Measurements from ENCODE around the gene MSTN.
A peak's percentile ranks its signal among the peaks of the same experiment; 100 is the strongest.

The MSTN gene

DNA sequence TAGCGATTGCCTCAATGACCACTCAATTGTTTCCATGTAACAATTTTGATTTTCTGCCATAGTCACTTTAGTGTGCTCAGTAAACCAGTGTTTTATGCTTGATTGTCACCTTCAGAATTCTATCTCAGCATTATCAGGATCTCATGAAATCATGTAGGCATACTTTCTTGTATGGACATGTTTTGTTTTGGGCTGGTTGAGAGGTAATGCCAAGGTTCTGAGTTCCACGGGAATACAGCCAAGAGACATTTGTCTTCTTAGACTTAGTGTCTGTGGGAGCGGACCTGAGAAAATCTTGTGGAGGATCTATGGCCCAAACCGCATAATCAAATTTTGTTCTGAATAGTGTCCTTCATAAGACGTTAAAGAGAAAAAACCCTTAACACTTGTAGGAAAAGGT is 10.2 kb downstream of the MSTN start:
- no CpG with 5 or more reads among the region's 5 CpGs for WGBS, 2 donors (ENCODE audit: extremely low coverage in 2 of 2, insufficient read length in 2 of 2, insufficient replicate concordance in 1 of 2)
- no peak overlapping the region for H3K27ac ChIP-seq (replicated peaks; ENCODE audit: low read length)
- no peak overlapping the region for H2BK12ac ChIP-seq (ENCODE audit: low read length)
- H3K36me3 ChIP-seq (replicated peaks in 1 of 2; ENCODE audit: control insufficient read depth in 2 of 2, insufficient read depth in 2 of 2, low read length in 2 of 2), result no peaks in the 10 kb centered on the region
- no peak overlapping the region for H3K23ac ChIP-seq (ENCODE audit: low read depth, low read length, poor library complexity)
- H3K4me3 ChIP-seq (ENCODE audit: low read length in 2 of 2), result no peak overlapping the region
- H3K4me2 ChIP-seq (ENCODE audit: insufficient read depth, low read length, poor library complexity, severe bottlenecking), result no peak overlapping the region
- no peak overlapping the region for H2BK120ac ChIP-seq (ENCODE audit: low read depth, low read length)
- H3K14ac ChIP-seq (ENCODE audit: low read length), result no peak overlapping the region
- no peak overlapping the region for H4K91ac ChIP-seq (ENCODE audit: low read depth, low read length, poor library complexity)
- no peak overlapping the region for H2BK5ac ChIP-seq (ENCODE audit: low read length)
- H3K4ac ChIP-seq (ENCODE audit: low read length), result no peak overlapping the region
- no peak overlapping the region for H4K8ac ChIP-seq (ENCODE audit: low read depth, low read length)
- no peaks in the 10 kb centered on the region for H3K79me1 ChIP-seq (ENCODE audit: low read depth, low read length)
- no peaks in the 10 kb centered on the region for H3K4me1 ChIP-seq (ENCODE audit: control insufficient read depth in 2 of 2, insufficient read depth in 1 of 2, low read depth in 1 of 2, low read length in 2 of 2)
- no peak overlapping the region for H2AFZ ChIP-seq (ENCODE audit: low read length)
- no peak overlapping the region for H3K18ac ChIP-seq (ENCODE audit: low read length)
- H3K9me3 ChIP-seq (replicated peaks in 1 of 2; ENCODE audit: control insufficient read depth in 2 of 2, insufficient read depth in 1 of 2, low read depth in 1 of 2, low read length in 2 of 2), result no peaks in the 10 kb centered on the region
- H3K9ac ChIP-seq (ENCODE audit: low read depth, low read length, poor library complexity), result no peak overlapping the region
- no peak for DNase-seq (ENCODE audit: low spot score)
- no peaks in the 10 kb centered on the region for H3K27me3 ChIP-seq (ENCODE audit: control insufficient read depth in 3 of 3, insufficient read depth in 3 of 3, low read depth in 1 of 3, low read length in 3 of 3)
- H2BK15ac ChIP-seq (ENCODE audit: low read length), result no peak overlapping the region
- no peak overlapping the region for H2AK5ac ChIP-seq (ENCODE audit: low read depth, low read length)

DNA sequence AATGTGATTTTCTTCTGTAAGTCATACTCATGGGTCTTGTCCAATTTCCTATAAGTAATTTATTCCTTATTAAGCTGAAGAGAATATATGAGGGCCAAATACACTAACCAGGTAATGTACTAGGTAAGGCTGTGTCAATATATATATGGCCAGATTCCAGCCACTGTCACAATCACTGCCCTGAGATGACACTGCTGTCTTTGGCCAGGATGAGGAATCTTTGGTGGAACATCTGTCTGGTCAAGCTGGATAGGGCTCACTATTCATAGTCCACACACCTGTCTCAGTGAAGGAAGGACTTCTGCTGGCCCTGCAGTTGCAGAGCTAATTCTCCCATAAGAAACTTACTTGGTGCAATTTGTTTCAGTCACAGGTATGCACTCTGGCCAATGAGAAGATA is 11.3 kb downstream of the MSTN start:
- no peak overlapping the region for H3K27ac ChIP-seq (replicated peaks; ENCODE audit: low read length)
- H2AK5ac ChIP-seq (ENCODE audit: low read depth, low read length), result no peak overlapping the region
- H3K9me3 ChIP-seq (replicated peaks in 1 of 2; ENCODE audit: control insufficient read depth in 2 of 2, insufficient read depth in 1 of 2, low read depth in 1 of 2, low read length in 2 of 2), result no peaks in the 10 kb centered on the region
- H4K91ac ChIP-seq (ENCODE audit: low read depth, low read length, poor library complexity), result no peak overlapping the region
- no peak overlapping the region for H2BK120ac ChIP-seq (ENCODE audit: low read depth, low read length)
- no peak overlapping the region for H2BK12ac ChIP-seq (ENCODE audit: low read length)
- H2AFZ ChIP-seq (ENCODE audit: low read length), result no peak overlapping the region
- no peak overlapping the region for H3K18ac ChIP-seq (ENCODE audit: low read length)
- H3K36me3 ChIP-seq (replicated peaks in 1 of 2; ENCODE audit: control insufficient read depth in 2 of 2, insufficient read depth in 2 of 2, low read length in 2 of 2), result no peaks in the 10 kb centered on the region
- no peaks in the 10 kb centered on the region for H3K4me1 ChIP-seq (ENCODE audit: control insufficient read depth in 2 of 2, insufficient read depth in 1 of 2, low read depth in 1 of 2, low read length in 2 of 2)
- no peaks in the 10 kb centered on the region for H3K27me3 ChIP-seq (ENCODE audit: control insufficient read depth in 3 of 3, insufficient read depth in 3 of 3, low read depth in 1 of 3, low read length in 3 of 3)
- H3K4ac ChIP-seq (ENCODE audit: low read length), result no peak overlapping the region
- no peak overlapping the region for H3K9ac ChIP-seq (ENCODE audit: low read depth, low read length, poor library complexity)
- H3K4me2 ChIP-seq (ENCODE audit: insufficient read depth, low read length, poor library complexity, severe bottlenecking), result no peak overlapping the region
- no peak overlapping the region for H3K14ac ChIP-seq (ENCODE audit: low read length)
- no peak for DNase-seq (ENCODE audit: low spot score)
- H3K23ac ChIP-seq (ENCODE audit: low read depth, low read length, poor library complexity), result no peak overlapping the region
- no peak overlapping the region for H3K4me3 ChIP-seq (ENCODE audit: low read length in 2 of 2)
- no peak overlapping the region for H4K8ac ChIP-seq (ENCODE audit: low read depth, low read length)
- H3K79me1 ChIP-seq (ENCODE audit: low read depth, low read length), result no peaks in the 10 kb centered on the region
- H2BK15ac ChIP-seq (ENCODE audit: low read length), result no peak overlapping the region
- H2BK5ac ChIP-seq (ENCODE audit: low read length), result no peak overlapping the region

DNA sequence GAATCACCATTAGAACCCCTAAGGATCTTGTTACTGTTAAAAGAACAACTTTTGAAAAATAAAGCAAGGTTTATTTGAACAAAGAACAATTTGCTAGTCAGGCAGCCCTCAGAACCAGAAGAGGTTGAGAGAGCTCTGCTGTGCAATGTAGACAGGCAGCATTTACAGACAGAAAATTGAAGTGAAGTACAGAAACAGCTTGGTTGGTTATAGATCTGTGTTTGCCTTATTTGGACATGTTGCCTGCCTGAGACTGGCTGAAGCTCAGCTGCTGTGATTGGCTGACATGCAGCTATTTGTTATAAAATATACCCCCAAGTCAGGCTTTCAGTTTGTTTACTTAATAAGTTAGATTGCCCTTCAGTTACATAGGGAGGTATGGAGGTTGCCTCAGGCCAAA is 12.5 kb downstream of the MSTN start:
- no peak overlapping the region for H2BK120ac ChIP-seq (ENCODE audit: low read depth, low read length)
- no peaks in the 10 kb centered on the region for H3K4me1 ChIP-seq (ENCODE audit: control insufficient read depth in 2 of 2, insufficient read depth in 1 of 2, low read depth in 1 of 2, low read length in 2 of 2)
- peak overlapping the region; percentile 76 for H2AFZ ChIP-seq (ENCODE audit: low read length)
- no peaks in the 10 kb centered on the region for H3K79me1 ChIP-seq (ENCODE audit: low read depth, low read length)
- no peak for DNase-seq (ENCODE audit: low spot score)
- H4K8ac ChIP-seq (ENCODE audit: low read depth, low read length), result no peak overlapping the region
- no peak overlapping the region for H3K27ac ChIP-seq (replicated peaks; ENCODE audit: low read length)
- H3K4ac ChIP-seq (ENCODE audit: low read length), result no peak overlapping the region
- H2BK5ac ChIP-seq (ENCODE audit: low read length), result no peak overlapping the region
- H3K23ac ChIP-seq (ENCODE audit: low read depth, low read length, poor library complexity), result no peak overlapping the region
- H2AK5ac ChIP-seq (ENCODE audit: low read depth, low read length), result no peak overlapping the region
- H3K27me3 ChIP-seq (ENCODE audit: control insufficient read depth in 3 of 3, insufficient read depth in 3 of 3, low read depth in 1 of 3, low read length in 3 of 3), result no peaks in the 10 kb centered on the region
- H3K4me3 ChIP-seq (ENCODE audit: low read length in 2 of 2), result no peak overlapping the region
- H2BK15ac ChIP-seq (ENCODE audit: low read length), result no peak overlapping the region
- no peaks in the 10 kb centered on the region for H3K9me3 ChIP-seq (replicated peaks in 1 of 2; ENCODE audit: control insufficient read depth in 2 of 2, insufficient read depth in 1 of 2, low read depth in 1 of 2, low read length in 2 of 2)
- H4K91ac ChIP-seq (ENCODE audit: low read depth, low read length, poor library complexity), result no peak overlapping the region
- no peaks in the 10 kb centered on the region for H3K36me3 ChIP-seq (replicated peaks in 1 of 2; ENCODE audit: control insufficient read depth in 2 of 2, insufficient read depth in 2 of 2, low read length in 2 of 2)
- no peak overlapping the region for H3K4me2 ChIP-seq (ENCODE audit: insufficient read depth, low read length, poor library complexity, severe bottlenecking)
- no peak overlapping the region for H3K14ac ChIP-seq (ENCODE audit: low read length)
- H3K18ac ChIP-seq (ENCODE audit: low read length), result no peak overlapping the region
- H2BK12ac ChIP-seq (ENCODE audit: low read length), result no peak overlapping the region
- H3K9ac ChIP-seq (ENCODE audit: low read depth, low read length, poor library complexity), result no peak overlapping the region

DNA sequence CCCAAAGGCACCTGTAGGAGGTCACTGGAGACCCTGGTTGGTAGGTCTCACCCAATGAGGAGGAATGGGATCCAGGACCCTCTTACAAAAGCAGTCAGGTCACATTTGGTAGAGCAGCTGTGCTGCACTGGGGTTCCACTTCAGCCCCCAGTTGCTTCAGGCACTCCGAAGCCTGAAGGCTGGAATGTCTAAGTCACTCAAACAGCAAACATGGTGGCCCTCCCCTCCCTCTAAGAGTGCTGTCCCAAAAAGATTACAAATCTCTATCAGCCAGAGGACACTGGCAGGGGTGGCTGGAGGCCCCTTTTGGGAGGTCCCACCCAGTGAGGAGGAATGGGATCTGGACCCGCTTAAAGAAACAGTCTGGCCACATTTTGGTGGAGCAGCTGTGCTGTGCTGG is 17.7 kb downstream of the MSTN start:
- H2AK5ac ChIP-seq (ENCODE audit: low read depth, low read length), result no peak overlapping the region
- H2BK15ac ChIP-seq (ENCODE audit: low read length), result no peak overlapping the region
- no peak overlapping the region for H3K27ac ChIP-seq (replicated peaks; ENCODE audit: low read length)
- no peaks in the 10 kb centered on the region for H3K9me3 ChIP-seq (replicated peaks in 1 of 2; ENCODE audit: control insufficient read depth in 2 of 2, insufficient read depth in 1 of 2, low read depth in 1 of 2, low read length in 2 of 2)
- H3K14ac ChIP-seq (ENCODE audit: low read length), result no peak overlapping the region
- no peak overlapping the region for H3K18ac ChIP-seq (ENCODE audit: low read length)
- DNase-seq (ENCODE audit: low spot score), result no peak
- H3K36me3 ChIP-seq (replicated peaks in 1 of 2; ENCODE audit: control insufficient read depth in 2 of 2, insufficient read depth in 2 of 2, low read length in 2 of 2), result no peaks in the 10 kb centered on the region
- H3K4me3 ChIP-seq (ENCODE audit: low read length in 2 of 2), result no peak overlapping the region
- H4K8ac ChIP-seq (ENCODE audit: low read depth, low read length), result no peak overlapping the region
- no peak overlapping the region for H3K23ac ChIP-seq (ENCODE audit: low read depth, low read length, poor library complexity)
- H4K91ac ChIP-seq (ENCODE audit: low read depth, low read length, poor library complexity), result no peak overlapping the region
- no peak overlapping the region for H2BK120ac ChIP-seq (ENCODE audit: low read depth, low read length)
- H2BK5ac ChIP-seq (ENCODE audit: low read length), result no peak overlapping the region
- H3K4ac ChIP-seq (ENCODE audit: low read length), result no peak overlapping the region
- H3K4me1 ChIP-seq (ENCODE audit: control insufficient read depth in 2 of 2, insufficient read depth in 1 of 2, low read depth in 1 of 2, low read length in 2 of 2), result no peaks in the 10 kb centered on the region
- H3K79me1 ChIP-seq (ENCODE audit: low read depth, low read length), result no peaks in the 10 kb centered on the region
- H2BK12ac ChIP-seq (ENCODE audit: low read length), result no peak overlapping the region
- H3K4me2 ChIP-seq (ENCODE audit: insufficient read depth, low read length, poor library complexity, severe bottlenecking), result no peak overlapping the region
- WGBS, 2 donors (ENCODE audit: extremely low coverage in 2 of 2, insufficient read length in 2 of 2, insufficient replicate concordance in 1 of 2), result no CpG with 5 or more reads among the region's 2 CpGs
- no peak overlapping the region for H3K9ac ChIP-seq (ENCODE audit: low read depth, low read length, poor library complexity)
- no peak overlapping the region for H2AFZ ChIP-seq (ENCODE audit: low read length)
- H3K27me3 ChIP-seq (ENCODE audit: control insufficient read depth in 3 of 3, insufficient read depth in 3 of 3, low read depth in 1 of 3, low read length in 3 of 3), result peaks cover 0 to 6% (median 0%) of the 10 kb centered on the region in 3 experiments

All from neuronal stem cell (in vitro differentiated cells).